Choroid plexus epithelial cell (primary cell): ENCODE results near the gene LDLRAP1.
A peak's percentile ranks its signal among the peaks of the same experiment; 100 is the strongest.
"Not testable (repeated sequence)": the region's sequence is repeated elsewhere in the genome, so short reads cannot be mapped to it uniquely, and the experiment has no call there.

Source experiments
- DNase-seq: peaks from one replicate; pipeline ENCODE4 v3.0.0-alpha.2; 2010; ENCODE audit warnings: low read depth
- H3K4me3 ChIP-seq: 2 replicates; pipeline ENCODE4 v1.5.1; 2011; ENCODE audit warnings: low read depth, mild to moderate bottlenecking, control low read depth, low read length, moderate library complexity
- CTCF ChIP-seq: conservative IDR thresholded peaks from 2 replicates; pipeline ENCODE4 v1.5.1; 2011; ENCODE audit warnings: low read depth, mild to moderate bottlenecking, control low read depth, inconsistent platforms, low read length, moderate library complexity

The LDLRAP1 gene

GRCh38 chr1:25586181-25586588 lies 42.8 kb downstream of the LDLRAP1 start:
- H3K4me3 ChIP-seq: no peak overlapping the region
- no peak for TF ChIP-seq CTCF
- no peak for DNase-seq

GRCh38 chr1:25587290-25587689 lies 43.9 kb downstream of the LDLRAP1 start:
- no peak overlapping the region for H3K4me3 ChIP-seq
- no peak for DNase-seq
- no peak for TF ChIP-seq CTCF

GRCh38 chr1:25588224-25588623 lies 44.8 kb downstream of the LDLRAP1 start:
- H3K4me3 ChIP-seq, DNase-seq: not testable (repeated sequence)

- DNase-seq, H3K4me3 ChIP-seq: not testable (repeated sequence)
Measured at GRCh38 chr1:25588786-25589185, 45.4 kb downstream of the LDLRAP1 start.

- no peak overlapping the region for H3K4me3 ChIP-seq
- peak; percentile 39 for DNase-seq
- TF ChIP-seq CTCF: peak; percentile 47
Measured at GRCh38 chr1:25590096-25590824, 46.9 kb downstream of the LDLRAP1 start.

GRCh38 chr1:25593861-25594260 lies 50.5 kb downstream of the LDLRAP1 start:
- no peak overlapping the region for H3K4me3 ChIP-seq
- TF ChIP-seq CTCF: no peak
- no peak for DNase-seq

GRCh38 chr1:25594971-25595370 lies 51.6 kb downstream of the LDLRAP1 start:
- H3K4me3 ChIP-seq: no peak overlapping the region
- no peak for DNase-seq
- TF ChIP-seq CTCF: no peak

- not testable (repeated sequence) for DNase-seq, H3K4me3 ChIP-seq
Measured at GRCh38 chr1:25596641-25597040, 53.2 kb downstream of the LDLRAP1 start.

- H3K4me3 ChIP-seq: no peak overlapping the region
- no peak for TF ChIP-seq CTCF
Measured at GRCh38 chr1:25598879-25599278, 55.5 kb downstream of the LDLRAP1 start.

More at GRCh38 chr1:25598879-25599278, 55.5 kb downstream of the LDLRAP1 start:
- no peak for DNase-seq
